GM19438 (cell line): ENCODE results near the gene PLVAP.

ENCODE experiments used
- ATAC-seq: cut with Tn5 transposase; IDR thresholded peaks from one replicate; pipeline ENCODE4 v1.9.1; 2021; ENCODE audit warnings: low read depth; ENCODE audit not compliant: unreplicated experiment

PLVAP gene

GRCh38 chr19:17324357-17325114 lies 52.6 kb downstream of the PLVAP start:
- no peak for ATAC-seq

- ATAC-seq: no peak
These were observed 53.2 kb downstream of the PLVAP start for GRCh38 chr19:17323964-17324332.

GRCh38 chr19:17323300-17323963 lies 53.7 kb downstream of the PLVAP start:
- ATAC-seq: no peak

- ATAC-seq: no peak
These were observed 54.3 kb downstream of the PLVAP start for GRCh38 chr19:17322854-17323253.

GRCh38 chr19:17321655-17322489 lies 55.3 kb downstream of the PLVAP start:
- no peak for ATAC-seq

GRCh38 chr19:17320435-17320834 lies 56.7 kb downstream of the PLVAP start:
- ATAC-seq: no peak

GRCh38 chr19:17319473-17320238 lies 57.5 kb downstream of the PLVAP start:
- no peak for ATAC-seq

- ATAC-seq: no peak
These were observed 58.2 kb downstream of the PLVAP start for GRCh38 chr19:17318966-17319365.

- no peak for ATAC-seq
These were observed 63.0 kb downstream of the PLVAP start for GRCh38 chr19:17314007-17314593.

GRCh38 chr19:17312189-17313113 lies 64.7 kb downstream of the PLVAP start:
- no peak for ATAC-seq

- ATAC-seq: no peak
These were observed 65.5 kb downstream of the PLVAP start for GRCh38 chr19:17311455-17312188.

GRCh38 chr19:17309965-17310461 lies 67.1 kb downstream of the PLVAP start:
- no peak for ATAC-seq

GRCh38 chr19:17309198-17309964 lies 67.8 kb downstream of the PLVAP start, which contains the start of gene DDA1:
Gene DDA1, plus strand, starts transcription at chr19:17309563. Its CDS starts 92 bp downstream, at chr19:17309655.
- ATAC-seq: peak; percentile 52

- no peak for ATAC-seq
These were observed 69.2 kb downstream of the PLVAP start for GRCh38 chr19:17307876-17308377.

GRCh38 chr19:17306285-17306714 lies 70.8 kb downstream of the PLVAP start:
- ATAC-seq: no peak

GRCh38 chr19:17305517-17306284 lies 71.4 kb downstream of the PLVAP start, which contains the start of gene MRPL34:
Gene MRPL34, plus strand, starts transcription at chr19:17305872. Its CDS starts 21 bp downstream, at chr19:17305893.
- peak; percentile 53 for ATAC-seq

- no peak for ATAC-seq
These were observed 72.0 kb downstream of the PLVAP start for GRCh38 chr19:17305216-17305516.
